Erythroblast (primary cell): ENCODE measurements around the gene ZNF789.

ENCODE experiments used
- GATA1 ChIP-seq: IDR thresholded peaks from 2 replicates; pipeline ENCODE4 v1.6.1; 2011; ENCODE audit warnings: low read depth, mild to moderate bottlenecking, control low read depth, low read length, moderate library complexity
- POLR2A ChIP-seq: IDR thresholded peaks from 2 replicates; pipeline ENCODE4 v1.6.1; 2011; ENCODE audit warnings: mild to moderate bottlenecking, low read length

- TF ChIP-seq POLR2A (no peak), GATA1 (no peak)
These were observed 48.7 kb downstream of the ZNF789 start for GRCh38 chr7:99521399-99521798.
